GM18951 (cell line): ENCODE results near the gene SEMA6B.

Source experiments
- POLR2A ChIP-seq: IDR thresholded peaks from 4 replicates; pipeline ENCODE4 v1.6.1; 2011; ENCODE audit warnings: mild to moderate bottlenecking; ENCODE audit not compliant: insufficient read length, insufficient read depth; ENCODE audit errors: extremely low read depth
- in situ Hi-C: fragments of 300-500 bp; cut with MboI; formaldehyde crosslinking; loops from one replicate; pipeline ENCODE4 v1.12.0; 2022; ENCODE audit warnings: low sequenced_read_pairs, mixed read lengths, inconsistent platforms; ENCODE audit not compliant: unreplicated experiment

Gene SEMA6B

GRCh38 chr19:4495471-4495870, 64.0 kb downstream of the SEMA6B start:
- in situ Hi-C loops: no loop called here
- TF ChIP-seq POLR2A: no peak

- in situ Hi-C loops: no loop called here
Measured at GRCh38 chr19:4494691-4495064, 64.8 kb downstream of the SEMA6B start.

GRCh38 chr19:4493929-4494690, 65.4 kb downstream of the SEMA6B start:
- in situ Hi-C loops: no loop called here
- no peak for TF ChIP-seq POLR2A

More at GRCh38 chr19:4494691-4495064, 64.8 kb downstream of the SEMA6B start:
- no peak for TF ChIP-seq POLR2A

- in situ Hi-C loops: no loop called here
- no peak for TF ChIP-seq POLR2A
Measured at GRCh38 chr19:4493104-4493928, 66.2 kb downstream of the SEMA6B start.
